Thyroid gland (tissue), 4 donors: Measurements from ENCODE around the gene ADARB2.

Source experiments
- CTCF ChIP-seq, 6 experiments: fragments of 200-600 bp in 3 of 6; fragments of 450-650 bp in 3 of 6; sonication (generic) in 3 of 6; IDR thresholded peaks; one replicate each; pipeline ENCODE4 v1.5.1; 2016 to 2019; ENCODE audit warnings: antibody characterized with exemption in 6 of 6, mild to moderate bottlenecking in 2 of 6, inconsistent platforms in 1 of 6, moderate library complexity in 1 of 6
- POLR2A ChIP-seq, 2 donors: fragments of 450-650 bp; IDR thresholded peaks; one replicate each; pipeline ENCODE4 v1.6.1; 2017; ENCODE audit warnings: antibody characterized with exemption in 2 of 2, mild to moderate bottlenecking in 2 of 2, moderate library complexity in 1 of 2

- TF ChIP-seq CTCF (IDR thresholded peaks at IDR 0.05): no peak
- no peak for TF ChIP-seq POLR2A (IDR thresholded peaks at IDR 0.05)
These were observed 343.8 kb downstream of the ADARB2 start for GRCh38 chr10:1393481-1393880.
